Immature natural killer cell (primary cell): Measurements from ENCODE around the gene PPDPF. TPM values are rescaled to one million over a fixed set of nuclear protein-coding genes. Genes with fewer than 3 reads are reported as not detected.

Experiments
- DNase-seq, 3 donors: peaks; one replicate each; pipeline ENCODE4 v3.0.0; 2022; ENCODE audit warnings: mixed read lengths in 1 of 3
- H3K27ac Mint-ChIP-seq, 6 donors: one replicate each; pipeline ENCODE4 v1.8.0; 2020; ENCODE audit warnings: mixed read lengths in 6 of 6, mild to moderate bottlenecking in 5 of 6, inconsistent platforms in 4 of 6, moderate library complexity in 3 of 6
- H3K27me3 Mint-ChIP-seq, 3 donors: one replicate each; pipeline ENCODE4 v1.8.0; 2020 to 2021; ENCODE audit warnings: low read depth in 3 of 3, mild to moderate bottlenecking in 3 of 3, mixed read lengths in 3 of 3, moderate library complexity in 3 of 3, inconsistent platforms in 1 of 3
- H3K36me3 Mint-ChIP-seq, 3 donors: one replicate each; pipeline ENCODE4 v1.8.0; 2020; ENCODE audit warnings: mixed read lengths in 3 of 3, inconsistent platforms in 2 of 3, mild to moderate bottlenecking in 2 of 3
- H3K4me1 Mint-ChIP-seq, 2 donors: one replicate each; pipeline ENCODE4 v1.8.0; 2020; ENCODE audit warnings: inconsistent platforms in 2 of 2, mild to moderate bottlenecking in 2 of 2, mixed read lengths in 2 of 2, moderate library complexity in 1 of 2
- H3K4me3 Mint-ChIP-seq, 5 donors: one replicate each; pipeline ENCODE4 v1.8.0; 2020; ENCODE audit warnings: mild to moderate bottlenecking in 5 of 5, mixed read lengths in 5 of 5, inconsistent platforms in 3 of 5, moderate library complexity in 3 of 5
- H3K9me3 Mint-ChIP-seq, 6 donors: one replicate each; pipeline ENCODE4 v1.8.0; 2020; ENCODE audit warnings: mild to moderate bottlenecking in 6 of 6, mixed read lengths in 6 of 6, inconsistent platforms in 4 of 6, moderate library complexity in 3 of 6
- polyA plus RNA-seq, 3 donors: library from polyadenylated mRNA; unstranded; fragments of 300-500 nt; fragmentation: Illumina TruSeq; gene quantifications; one replicate each; pipeline ENCODE4 v1.2.3, GENCODE V29; 2021

PPDPF gene
- polyA plus RNA-seq, 3 donors from 2014 or later = 14.9 to 84.3 (median 41.9) TPM

GRCh38 chr20:63544958-63545516 lies 24.5 kb downstream of the PPDPF start:
- no peak overlapping the region for H3K4me3 Mint-ChIP-seq
- no peak overlapping the region for H3K27ac Mint-ChIP-seq
- H3K27me3 Mint-ChIP-seq = peaks cover 2 to 6% (median 5%) of the 10 kb centered on the region in 3 donors
- no peaks in the 10 kb centered on the region for H3K9me3 Mint-ChIP-seq
- H3K4me1 Mint-ChIP-seq = no peaks in the 10 kb centered on the region
- peaks cover 0 to 5% (median 0%) of the 10 kb centered on the region in 3 donors for H3K36me3 Mint-ChIP-seq
- DNase-seq = no peak

- Mint-ChIP-seq H3K4me3 (no peak overlapping the region), H3K27ac (no peak overlapping the region), H3K36me3 (peaks cover 0 to 5% (median 0%) of the 10 kb centered on the region in 3 donors), H3K4me1 (no peaks in the 10 kb centered on the region), H3K27me3 (peaks cover 2 to 6% (median 5%) of the 10 kb centered on the region in 3 donors), H3K9me3 (no peaks in the 10 kb centered on the region)
- DNase-seq = no peak
Observed at GRCh38 chr20:63545814-63546213, 25.2 kb downstream of the PPDPF start.

- Mint-ChIP-seq H3K27me3 (peaks cover 2 to 6% (median 6%) of the 10 kb centered on the region in 3 donors), H3K27ac (no peak overlapping the region), H3K36me3 (peaks cover 0 to 5% (median 0%) of the 10 kb centered on the region in 3 donors), H3K9me3 (no peaks in the 10 kb centered on the region), H3K4me3 (no peak overlapping the region), H3K4me1 (peaks cover 0 to 2% of the 10 kb centered on the region in 2 donors)
- no peak for DNase-seq
Observed at GRCh38 chr20:63546256-63546955, 25.8 kb downstream of the PPDPF start.

- no peak overlapping the region for H3K4me3 Mint-ChIP-seq
- H3K27ac Mint-ChIP-seq = no peak overlapping the region
- H3K9me3 Mint-ChIP-seq = no peaks in the 10 kb centered on the region
- H3K4me1 Mint-ChIP-seq = peaks cover under 1 to 3% of the 10 kb centered on the region in 2 donors
- DNase-seq = no peak
- H3K27me3 Mint-ChIP-seq = peaks cover 2 to 6% (median 6%) of the 10 kb centered on the region in 3 donors
- H3K36me3 Mint-ChIP-seq = peaks cover 0 to 5% (median 0%) of the 10 kb centered on the region in 3 donors
Observed at GRCh38 chr20:63546956-63547724, 26.6 kb downstream of the PPDPF start.

GRCh38 chr20:63547725-63548480 lies 27.3 kb downstream of the PPDPF start, which contains the start of gene SRMS:
TSS of gene SRMS (minus strand) at chr20:63547749. CDS start at chr20:63547463, 286 bp downstream.
- Mint-ChIP-seq H3K36me3 (peaks cover 0 to 5% (median 0%) of the 10 kb centered on the region in 3 donors), H3K9me3 (no peaks in the 10 kb centered on the region), H3K4me3 (no peak within 1 kb of the TSS), H3K4me1 (peaks cover 8 to 9% of the 10 kb centered on the region in 2 donors), H3K27me3 (peaks cover 2 to 12% (median 6%) of the 10 kb centered on the region in 3 donors), H3K27ac (no peak within 1 kb of the TSS)
- no peak for DNase-seq

- Mint-ChIP-seq H3K36me3 (peaks cover 0 to 4% (median 0%) of the 10 kb centered on the region in 3 donors), H3K4me1 (peaks cover 12 to 14% of the 10 kb centered on the region in 2 donors), H3K4me3 (no peak overlapping the region), H3K27me3 (peaks cover 5 to 17% (median 6%) of the 10 kb centered on the region in 3 donors), H3K9me3 (no peaks in the 10 kb centered on the region), H3K27ac (no peak overlapping the region)
- no peak for DNase-seq
Observed at GRCh38 chr20:63548542-63548941, 28.0 kb downstream of the PPDPF start.

- Mint-ChIP-seq H3K36me3 (no peaks in the 10 kb centered on the region), H3K27ac (no peak overlapping the region), H3K4me1 (peaks cover 12 to 14% of the 10 kb centered on the region in 2 donors), H3K27me3 (peaks cover 5 to 17% (median 6%) of the 10 kb centered on the region in 3 donors), H3K9me3 (no peaks in the 10 kb centered on the region), H3K4me3 (no peak overlapping the region)
- DNase-seq = no peak
Observed at GRCh38 chr20:63549019-63549418, 28.5 kb downstream of the PPDPF start.

- Mint-ChIP-seq H3K36me3 (no peaks in the 10 kb centered on the region), H3K4me3 (no peak overlapping the region), H3K4me1 (peaks cover 12 to 17% of the 10 kb centered on the region in 2 donors), H3K27ac (no peak overlapping the region), H3K9me3 (no peaks in the 10 kb centered on the region), H3K27me3 (peaks cover 5 to 17% (median 6%) of the 10 kb centered on the region in 3 donors)
- no peak for DNase-seq
Observed at GRCh38 chr20:63549679-63550282, 29.2 kb downstream of the PPDPF start.

GRCh38 chr20:63551068-63551467 lies 30.5 kb downstream of the PPDPF start:
- H3K4me3 Mint-ChIP-seq = no peak overlapping the region
- DNase-seq = no peak
- no peaks in the 10 kb centered on the region for H3K9me3 Mint-ChIP-seq
- peak overlapping the region in 1 of 6 donors; percentile 1 for H3K27ac Mint-ChIP-seq
- peaks cover 12 to 17% of the 10 kb centered on the region in 2 donors for H3K4me1 Mint-ChIP-seq
- no peaks in the 10 kb centered on the region for H3K36me3 Mint-ChIP-seq
- peaks cover 6 to 14% (median 7%) of the 10 kb centered on the region in 3 donors for H3K27me3 Mint-ChIP-seq

GRCh38 chr20:63552481-63553249 lies 32.1 kb downstream of the PPDPF start:
- H3K36me3 Mint-ChIP-seq = no peaks in the 10 kb centered on the region
- H3K9me3 Mint-ChIP-seq = no peaks in the 10 kb centered on the region
- H3K27ac Mint-ChIP-seq = peak overlapping the region in 5 of 6 donors; percentile 8 to 83 (median 72)
- peak overlapping the region; percentile 33 to 72 (median 70) for H3K4me3 Mint-ChIP-seq
- H3K27me3 Mint-ChIP-seq = peaks cover 3 to 17% (median 10%) of the 10 kb centered on the region in 3 donors
- peaks cover 12 to 17% of the 10 kb centered on the region in 2 donors for H3K4me1 Mint-ChIP-seq
- DNase-seq = peak; percentile 46 to 54 (median 51)

- Mint-ChIP-seq H3K27me3 (peaks cover 3 to 17% (median 10%) of the 10 kb centered on the region in 3 donors), H3K36me3 (no peaks in the 10 kb centered on the region), H3K4me1 (peaks cover 12 to 17% of the 10 kb centered on the region in 2 donors), H3K4me3 (peak overlapping the region; percentile 33 to 71 (median 65)), H3K27ac (peak overlapping the region in 3 of 6 donors; percentile 65 to 82 (median 72)), H3K9me3 (no peaks in the 10 kb centered on the region)
- peak; percentile 74 to 76 (median 74) for DNase-seq
Observed at GRCh38 chr20:63553251-63553932, 32.8 kb downstream of the PPDPF start.

- Mint-ChIP-seq H3K9me3 (no peaks in the 10 kb centered on the region), H3K4me3 (peak within 1 kb of the TSS; percentile 42 to 71 (median 65)), H3K27me3 (peaks cover 0 to 15% (median 10%) of the 10 kb centered on the region in 3 donors), H3K4me1 (peaks cover 12 to 17% of the 10 kb centered on the region in 2 donors), H3K27ac (peak within 1 kb of the TSS in 3 of 6 donors; percentile 65 to 82 (median 72)), H3K36me3 (no peaks in the 10 kb centered on the region)
- DNase-seq = peak in 1 of 3 donors; percentile 24
Observed at GRCh38 chr20:63553933-63554290, 33.3 kb downstream of the PPDPF start, which contains the start of gene FNDC11. TSS of gene FNDC11 (plus strand) at chr20:63554159. CDS start at chr20:63555664, 1,505 bp downstream.
